Renal pelvis (tissue), 4 donors: ENCODE results near the gene IL6R. TPM values are rescaled to one million over a fixed set of nuclear protein-coding genes. Genes with fewer than 3 reads are reported as not detected.
A peak's percentile ranks its signal among the peaks of the same experiment; 100 is the strongest.
"Not testable (repeated sequence)": the region's sequence is repeated elsewhere in the genome, so short reads cannot be mapped to it uniquely, and the experiment has no call there.

Experiments used
- DNase-seq: peaks from one replicate; pipeline ENCODE4 v3.0.0-alpha.2; 2013
- polyA plus RNA-seq, 3 donors: library from polyadenylated mRNA; unstranded; fragments of 120-200 nt; gene quantifications; one replicate each; pipeline ENCODE4 v1.2.1, GENCODE V29; 2013; ENCODE audit not compliant: insufficient read length in 3 of 3

The IL6R gene
- polyA plus RNA-seq, 3 donors = 5.9 to 11.0 (median 6.4) TPM

DNA sequence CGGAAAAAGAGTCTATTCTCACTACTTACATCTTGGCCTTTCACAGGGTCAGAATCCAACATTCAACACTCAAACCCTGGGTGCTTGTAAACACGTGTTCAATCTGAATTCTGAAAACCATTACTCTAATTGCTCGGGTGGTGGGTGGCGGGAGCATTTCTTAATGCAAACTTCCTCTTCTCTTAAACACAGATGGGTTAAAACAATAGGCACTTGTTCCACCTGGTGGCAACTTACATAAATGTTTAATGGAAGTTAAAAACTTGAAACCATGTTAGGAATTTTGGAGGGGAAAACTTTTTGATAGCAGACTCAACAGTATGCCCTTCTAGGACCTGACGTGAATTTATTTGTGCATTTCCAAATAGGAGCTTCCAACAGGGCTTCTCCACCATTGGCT is 73.5 kb downstream of the IL6R start:
- DNase-seq = no peak

DNA sequence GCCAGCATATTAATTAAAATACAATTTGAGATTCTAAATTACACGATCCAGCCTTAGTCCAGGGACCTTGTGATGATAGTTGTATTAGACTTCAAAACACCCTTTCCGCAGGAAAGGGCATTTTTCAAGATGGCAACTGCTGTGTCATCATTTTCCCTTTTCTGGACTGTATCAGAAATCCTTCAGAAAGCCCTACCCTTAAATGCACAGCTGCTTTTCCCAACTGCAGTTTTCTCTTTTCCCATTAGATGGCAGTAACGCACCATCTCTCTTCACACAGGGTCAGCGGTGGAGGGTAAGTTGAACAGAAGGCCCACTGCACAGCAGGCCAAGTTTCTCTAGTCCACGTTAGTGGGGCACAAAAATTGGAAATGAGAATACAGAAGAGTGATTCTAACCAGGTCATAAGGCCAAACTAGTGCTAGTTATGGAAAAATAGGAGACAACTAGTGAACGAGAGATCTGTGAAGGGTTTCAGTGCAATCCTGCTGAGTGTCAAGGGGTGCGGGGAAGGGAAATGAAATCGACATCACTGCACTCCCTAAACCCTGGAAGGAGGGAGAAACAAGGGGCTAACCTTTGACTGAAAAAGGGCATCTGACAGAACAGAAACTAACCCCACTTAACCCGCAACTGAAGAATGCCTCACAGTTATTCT is 74.8 kb downstream of the IL6R start:
- DNase-seq = peak; percentile 87

DNA sequence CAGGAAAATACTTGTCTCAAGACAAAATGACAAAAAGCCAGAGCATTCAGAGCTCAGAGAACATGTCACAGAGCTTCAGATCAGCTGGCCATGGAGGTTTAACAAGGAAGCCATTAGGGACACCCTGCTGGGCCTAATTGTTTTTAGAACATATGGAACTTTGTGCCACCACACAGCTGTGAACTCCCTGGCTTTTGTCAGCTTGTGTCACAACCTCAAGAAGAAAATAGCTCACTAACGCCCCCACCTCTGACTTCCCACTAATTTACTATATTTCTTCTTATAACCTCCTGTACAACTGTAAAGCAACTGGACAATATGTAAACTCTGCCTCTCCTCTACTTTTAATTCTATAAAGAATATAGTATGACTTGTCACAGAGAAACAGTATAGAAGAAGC is 75.9 kb downstream of the IL6R start:
- DNase-seq = no peak

DNA sequence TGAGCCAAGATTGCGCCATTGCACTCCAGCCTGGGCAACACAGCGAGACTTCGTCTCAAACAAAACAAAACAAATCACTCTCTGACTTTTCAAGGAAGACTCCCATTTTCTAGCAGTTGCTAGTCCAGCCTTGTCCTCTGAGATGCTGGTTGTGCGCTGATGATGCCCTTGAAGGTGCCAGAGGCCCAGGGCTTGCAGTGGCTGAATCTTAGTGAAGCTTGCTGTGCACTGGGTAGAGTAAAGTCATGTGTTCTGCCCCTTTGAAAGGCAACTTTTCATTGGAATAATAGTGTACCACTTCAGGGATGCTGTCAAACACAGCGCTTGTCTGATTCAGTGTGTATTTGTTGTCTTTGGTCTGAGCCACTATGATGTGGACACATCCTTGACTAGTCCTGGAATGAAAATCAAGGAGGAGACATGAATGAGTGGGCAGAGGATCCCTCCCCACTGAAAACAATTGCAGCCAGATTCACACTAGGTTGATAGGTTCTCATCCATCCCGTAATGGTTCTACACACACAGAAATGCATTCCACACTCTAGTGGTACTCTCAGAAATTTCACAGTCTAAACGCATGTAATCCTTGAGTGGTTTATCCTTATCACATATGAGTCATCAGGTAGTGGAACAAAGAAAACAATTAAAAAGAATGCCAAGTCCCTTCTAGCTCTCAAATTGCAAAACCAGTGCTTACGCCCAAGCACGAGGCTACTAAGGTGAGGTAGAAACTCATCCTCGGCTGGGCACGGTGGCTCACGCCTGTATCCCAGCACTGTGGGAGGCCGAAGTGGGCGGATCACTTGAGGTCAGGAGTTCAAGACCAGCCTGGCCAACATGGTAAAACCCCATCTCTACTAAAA is 79.0 kb downstream of the IL6R start:
- no peak for DNase-seq

DNA sequence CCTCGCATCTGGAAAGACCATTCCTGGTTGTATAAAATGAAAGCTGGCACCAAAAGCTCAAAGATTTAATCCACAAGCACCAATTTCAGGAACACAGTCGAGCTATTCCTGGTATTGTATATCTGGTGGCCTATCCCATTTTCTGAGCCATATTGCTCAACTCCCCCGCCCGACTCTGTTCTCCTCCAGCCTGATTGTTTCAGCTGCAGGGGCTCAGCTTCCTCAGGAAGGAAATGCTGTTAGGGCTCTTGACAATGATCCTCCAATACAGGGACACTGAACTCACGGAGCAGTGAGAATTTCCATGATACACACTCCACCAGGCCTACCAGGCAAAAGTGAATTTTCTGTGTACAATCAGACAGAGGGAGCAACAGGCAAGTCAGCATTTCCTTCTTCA is 80.0 kb downstream of the IL6R start:
- DNase-seq = no peak

DNA sequence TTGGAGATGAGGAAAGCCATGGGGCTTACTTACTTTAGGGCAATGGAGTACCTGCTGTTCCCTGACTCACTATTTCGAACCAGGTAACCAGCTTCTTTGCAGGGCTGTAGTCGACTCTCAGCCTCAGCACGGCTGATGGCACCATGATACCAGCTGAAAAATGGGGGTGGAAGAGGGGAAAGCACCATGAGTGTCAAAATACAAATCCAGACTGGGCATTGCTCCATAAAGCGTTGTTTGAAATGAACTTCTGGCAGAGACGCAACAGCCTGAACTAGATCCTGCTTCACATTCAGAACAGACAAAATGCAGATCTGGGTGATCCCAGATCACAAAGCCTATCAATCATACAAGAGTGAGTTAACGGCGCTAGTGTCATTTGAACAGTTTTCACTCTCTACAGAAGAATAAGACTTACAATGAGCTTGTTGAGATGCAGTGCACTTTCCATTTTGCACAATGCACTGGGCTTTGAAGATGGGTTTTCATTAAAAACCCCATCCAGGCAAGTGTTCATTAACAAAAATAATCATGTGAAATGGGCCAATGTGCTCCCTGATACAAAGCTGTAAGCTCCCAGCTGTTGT is 80.9 kb downstream of the IL6R start:
- no peak for DNase-seq

DNA sequence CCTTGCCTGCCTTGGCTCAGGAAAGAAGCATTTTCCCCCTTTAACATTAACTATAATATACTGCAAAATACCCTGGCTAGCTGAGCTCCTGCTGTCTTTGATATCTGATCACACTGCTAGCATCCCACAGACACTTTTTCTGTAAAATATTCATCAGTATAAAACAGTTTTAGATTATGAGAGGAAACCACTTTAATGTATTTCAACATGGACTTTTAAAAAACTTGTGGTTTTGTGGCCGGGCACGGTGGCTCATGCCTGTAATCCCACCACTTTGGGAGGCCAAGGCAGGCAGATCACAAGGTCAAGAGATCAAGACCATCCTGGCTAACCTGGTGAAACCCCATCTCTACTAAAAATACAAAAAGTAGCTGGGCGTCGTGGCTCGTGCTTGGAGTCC is 81.6 kb downstream of the IL6R start:
- DNase-seq = not testable (repeated sequence)

DNA sequence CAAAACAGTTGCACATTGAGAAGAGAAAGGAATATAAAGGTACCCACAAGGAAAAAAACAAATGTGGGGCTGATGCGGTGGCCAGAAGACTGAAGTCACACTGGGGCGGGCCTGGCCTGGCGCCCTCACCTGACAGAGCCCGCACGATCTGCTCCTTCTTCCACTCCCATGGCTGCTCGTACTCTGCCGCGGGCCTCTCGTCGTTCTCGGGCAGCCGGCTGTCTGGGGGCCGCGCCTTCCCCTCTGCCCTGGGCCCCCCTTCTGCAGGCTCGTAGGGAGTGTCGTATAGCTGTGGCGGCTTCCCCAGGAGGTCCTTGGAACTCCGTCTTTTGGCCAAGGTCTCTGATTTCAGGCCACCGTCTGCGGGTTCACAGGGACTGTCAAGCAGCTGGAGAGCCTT is 83.8 kb downstream of the IL6R start:
- no peak for DNase-seq

DNA sequence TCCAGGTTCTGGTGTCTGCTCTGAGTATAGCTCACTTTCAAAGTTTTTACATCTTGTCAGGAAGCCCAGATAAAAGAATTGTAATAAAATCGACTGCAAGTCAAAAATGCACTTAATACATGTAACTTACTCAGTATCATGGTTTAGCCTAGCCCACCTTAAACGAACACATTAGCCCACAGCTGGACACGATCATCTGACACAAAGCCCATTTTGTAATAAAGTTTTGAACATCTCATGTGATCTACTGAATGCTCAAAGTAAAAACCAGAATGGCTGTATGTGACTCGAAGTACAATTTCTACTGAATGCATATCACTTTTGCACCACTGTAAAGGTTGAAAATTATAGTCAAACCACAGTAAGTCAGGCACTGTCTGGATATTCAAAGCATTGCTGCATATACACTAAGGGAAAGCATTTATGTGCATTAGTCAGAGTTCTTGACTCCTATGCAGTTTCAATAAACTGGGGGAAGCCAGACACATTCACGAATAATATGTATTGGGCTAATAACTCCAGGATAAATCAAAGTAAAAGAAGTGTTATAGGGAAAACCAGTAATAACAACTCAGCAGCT is 84.6 kb downstream of the IL6R start:
- DNase-seq = no peak

DNA sequence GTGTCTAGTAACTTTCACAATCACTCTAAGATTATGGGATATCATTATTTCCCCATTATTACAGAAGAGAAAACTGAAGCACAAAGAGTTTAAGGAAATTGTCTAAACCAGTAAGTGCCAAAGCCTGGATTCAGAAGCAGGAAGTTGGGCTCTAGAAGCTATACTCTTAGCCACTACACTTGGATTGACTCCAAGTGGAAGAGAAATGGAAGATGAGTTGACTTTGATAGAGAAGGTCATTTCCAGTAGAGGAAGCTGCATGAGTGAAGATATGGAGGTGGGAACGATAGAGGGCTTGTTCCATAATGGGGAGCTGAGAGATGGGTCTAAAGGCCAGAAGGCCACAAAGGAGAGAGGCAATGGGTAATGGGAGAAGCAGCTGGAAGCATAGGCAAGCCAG is 85.2 kb downstream of the IL6R start:
- DNase-seq = no peak

DNA sequence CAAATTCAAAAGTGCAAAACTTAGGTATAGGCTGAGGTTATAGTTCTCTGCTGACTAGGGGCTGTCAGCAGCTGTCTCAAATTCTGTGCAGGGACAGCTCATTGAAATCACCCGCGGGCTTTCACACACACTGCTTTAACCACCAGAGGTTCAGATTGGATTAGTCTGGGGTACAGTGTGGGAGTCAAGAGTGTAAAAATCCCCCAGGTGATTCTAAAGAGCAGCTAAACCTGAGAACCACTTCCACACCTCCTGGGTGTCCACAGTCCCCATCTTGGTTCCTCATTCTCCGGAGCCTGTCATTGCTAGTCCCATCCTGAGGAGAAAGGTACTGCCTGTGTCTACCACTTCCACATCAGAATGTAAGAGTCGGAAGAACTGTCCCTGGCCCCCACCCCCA is 87.0 kb downstream of the IL6R start:
- no peak for DNase-seq

DNA sequence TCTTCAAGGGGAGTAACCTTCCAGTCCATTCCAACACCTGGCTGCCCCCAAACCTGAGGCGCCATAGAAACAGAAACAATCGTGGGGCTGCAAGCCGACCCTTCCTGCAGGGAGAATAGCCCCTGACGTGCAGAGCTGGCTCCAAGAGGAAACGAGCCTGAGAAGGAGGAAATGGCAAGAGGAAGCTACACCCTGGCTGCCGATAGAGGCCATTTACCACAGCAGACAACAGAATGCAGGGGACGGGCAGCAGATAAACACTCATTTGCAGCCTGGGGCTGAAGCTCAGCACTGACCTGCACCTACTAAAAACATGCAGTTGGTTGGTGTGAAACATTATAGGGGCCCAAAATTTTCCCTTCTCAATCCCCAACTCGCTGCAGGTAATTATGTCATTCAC is 88.1 kb downstream of the IL6R start:
- no peak for DNase-seq

DNA sequence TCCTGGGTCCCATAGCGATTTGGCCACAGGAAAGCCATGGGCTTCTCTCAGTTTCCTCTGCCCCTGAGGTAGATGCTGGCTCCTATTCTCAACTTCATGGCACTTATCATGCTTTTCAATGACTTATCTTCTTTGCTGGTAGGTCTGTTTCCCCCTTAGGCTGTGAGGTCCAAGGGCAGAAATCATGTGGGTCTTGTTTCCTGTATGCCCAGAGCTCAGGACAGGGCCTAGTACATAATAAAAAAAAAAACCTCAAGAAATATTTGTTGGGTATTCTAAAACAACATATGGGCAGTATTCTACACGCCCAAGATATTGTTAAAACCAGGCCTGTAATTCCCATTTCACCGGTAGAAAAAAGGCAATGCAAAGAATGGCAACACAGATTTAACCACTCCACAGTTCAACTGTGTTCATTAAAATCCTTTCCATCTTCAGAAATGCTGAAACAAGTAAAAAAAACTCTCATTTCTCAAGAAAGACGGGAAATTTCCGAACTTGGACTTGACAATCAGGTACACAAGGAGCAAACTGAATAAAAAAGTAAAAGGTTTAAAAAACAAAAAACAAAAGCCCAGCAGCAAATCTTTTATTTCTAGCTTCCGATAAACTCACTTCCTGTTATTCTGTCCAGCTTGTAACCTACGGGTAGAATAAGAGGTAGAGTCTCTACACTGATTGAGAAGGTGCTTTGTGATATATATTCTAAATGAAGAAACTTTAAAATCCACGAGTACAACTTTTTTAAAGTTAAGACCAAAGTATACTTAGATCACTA is 90.5 kb downstream of the IL6R start:
- DNase-seq = no peak

DNA sequence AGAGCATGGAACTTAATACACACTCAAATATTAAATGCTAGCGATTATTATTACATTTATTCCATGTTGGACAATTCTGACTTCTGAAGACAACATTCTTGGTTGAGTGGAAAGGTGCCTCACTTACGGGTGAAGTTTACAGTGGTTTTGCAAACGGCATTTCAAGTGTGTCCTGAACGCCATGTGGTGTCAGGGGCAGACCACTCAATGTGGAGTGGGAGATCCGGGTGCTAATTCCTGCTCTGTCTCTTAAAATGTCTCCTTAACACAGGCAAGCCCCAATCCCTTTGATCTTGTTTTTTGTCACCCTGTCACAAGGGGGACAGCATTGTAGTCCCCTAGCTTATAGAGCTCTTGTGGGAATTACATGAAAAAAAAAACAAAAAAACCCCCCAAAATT is 91.2 kb downstream of the IL6R start:
- DNase-seq = no peak

DNA sequence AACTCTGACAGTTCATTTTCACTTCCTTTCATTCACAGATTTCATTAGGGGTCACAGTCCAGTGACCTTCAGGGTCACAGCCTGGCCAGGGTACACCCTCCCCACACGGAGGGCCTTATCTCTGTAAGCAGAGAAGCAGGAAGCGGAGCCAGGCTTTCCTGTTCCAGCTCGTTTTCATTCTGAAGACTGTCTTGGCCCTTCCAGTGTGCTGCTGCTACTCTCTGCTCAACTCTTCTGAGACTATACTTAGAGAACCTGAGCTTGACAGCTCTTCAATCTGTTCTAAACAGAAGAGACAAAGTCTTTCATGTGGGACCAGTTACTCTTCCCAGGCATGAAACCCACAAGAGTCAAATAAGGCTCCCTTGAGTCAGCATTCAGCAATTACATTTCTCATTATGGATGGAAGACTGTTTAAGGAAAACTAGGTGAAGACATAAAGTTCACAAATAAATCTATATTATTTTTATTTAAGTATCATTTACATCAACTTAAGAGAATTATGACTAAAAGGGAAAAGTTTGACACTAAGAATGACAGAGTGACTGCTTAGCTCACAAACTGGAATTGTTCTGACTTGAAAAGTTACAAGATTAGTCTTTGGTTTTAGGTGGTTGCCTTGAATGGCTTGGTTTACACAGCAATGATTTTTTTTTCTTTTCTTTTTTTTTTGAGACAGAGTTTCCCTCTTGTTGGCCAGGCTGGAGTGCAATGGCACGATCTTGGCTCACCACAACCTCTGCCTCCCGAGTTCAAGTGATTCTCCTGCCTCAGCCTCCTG is 92.1 kb downstream of the IL6R start:
- no peak for DNase-seq

DNA sequence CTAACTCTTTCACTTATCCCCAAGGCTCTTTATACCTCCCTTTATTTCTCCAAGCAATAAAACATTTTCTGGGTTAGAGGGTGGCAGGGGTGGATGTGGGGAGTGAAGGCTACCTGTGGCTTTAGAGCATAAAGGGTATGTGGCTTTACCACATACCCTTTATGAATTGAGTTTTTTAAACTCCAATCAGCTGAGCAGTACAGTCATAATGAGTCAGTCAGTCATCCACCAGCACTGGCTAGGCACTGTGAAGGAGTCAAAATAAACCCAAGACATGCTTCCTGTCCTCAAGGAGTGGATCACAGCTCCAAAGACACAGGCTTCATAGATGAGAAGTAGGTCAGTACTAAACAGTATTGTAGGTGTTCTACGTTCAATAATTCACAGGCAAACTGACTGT is 94.3 kb downstream of the IL6R start:
- no peak for DNase-seq

DNA sequence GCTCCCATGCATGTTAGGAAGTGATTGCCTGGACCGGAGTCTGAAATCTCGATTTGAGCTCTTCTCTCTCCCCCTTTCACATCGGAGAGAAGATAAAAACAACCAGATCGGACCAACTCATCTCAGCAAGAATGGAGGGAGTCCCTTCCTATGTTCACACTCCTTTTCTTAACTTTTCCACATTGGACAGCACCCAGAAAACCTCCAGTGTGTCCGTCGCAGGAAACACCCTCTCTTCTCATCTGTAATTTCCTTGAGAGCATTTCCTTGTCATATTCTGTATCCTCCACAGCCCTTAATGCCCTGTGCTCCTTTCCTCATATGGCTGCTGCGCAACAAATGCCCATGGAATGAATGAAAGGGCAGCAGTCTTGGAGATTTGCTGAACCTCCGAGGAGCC is 95.4 kb downstream of the IL6R start:
- no peak for DNase-seq

DNA sequence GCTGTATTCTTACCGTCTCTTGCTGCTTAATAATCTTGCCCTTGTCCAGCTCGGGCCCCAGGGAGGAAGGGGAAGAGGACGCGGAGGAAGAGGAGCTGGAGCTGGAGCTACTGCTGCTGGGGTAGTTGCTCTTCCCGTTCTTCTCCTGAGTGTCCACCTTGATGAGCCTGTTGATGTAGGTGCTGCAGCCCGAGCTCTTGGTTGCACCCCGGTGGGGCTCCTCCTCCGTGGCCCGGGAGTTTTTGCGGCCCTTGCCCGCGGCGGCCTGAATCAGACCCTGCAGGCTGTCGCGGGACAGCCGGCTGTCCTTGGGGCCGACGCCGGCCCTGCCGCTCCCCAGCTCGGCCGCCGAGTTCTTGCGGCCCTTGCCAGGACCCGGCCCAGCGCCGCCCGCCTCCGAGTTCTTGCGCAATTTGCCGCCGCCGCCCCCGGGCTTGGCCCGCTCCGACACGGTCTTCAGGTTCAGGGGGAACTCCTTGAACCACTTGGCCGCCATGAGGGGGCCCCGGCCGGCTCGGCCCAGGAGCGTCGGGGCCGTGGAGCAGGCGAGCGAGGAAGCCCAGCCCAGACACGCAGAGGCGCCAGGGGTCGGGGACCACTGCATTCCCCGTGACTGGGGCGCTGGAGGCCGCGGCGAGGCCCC is 96.4 kb downstream of the IL6R start:
- no peak for DNase-seq

DNA sequence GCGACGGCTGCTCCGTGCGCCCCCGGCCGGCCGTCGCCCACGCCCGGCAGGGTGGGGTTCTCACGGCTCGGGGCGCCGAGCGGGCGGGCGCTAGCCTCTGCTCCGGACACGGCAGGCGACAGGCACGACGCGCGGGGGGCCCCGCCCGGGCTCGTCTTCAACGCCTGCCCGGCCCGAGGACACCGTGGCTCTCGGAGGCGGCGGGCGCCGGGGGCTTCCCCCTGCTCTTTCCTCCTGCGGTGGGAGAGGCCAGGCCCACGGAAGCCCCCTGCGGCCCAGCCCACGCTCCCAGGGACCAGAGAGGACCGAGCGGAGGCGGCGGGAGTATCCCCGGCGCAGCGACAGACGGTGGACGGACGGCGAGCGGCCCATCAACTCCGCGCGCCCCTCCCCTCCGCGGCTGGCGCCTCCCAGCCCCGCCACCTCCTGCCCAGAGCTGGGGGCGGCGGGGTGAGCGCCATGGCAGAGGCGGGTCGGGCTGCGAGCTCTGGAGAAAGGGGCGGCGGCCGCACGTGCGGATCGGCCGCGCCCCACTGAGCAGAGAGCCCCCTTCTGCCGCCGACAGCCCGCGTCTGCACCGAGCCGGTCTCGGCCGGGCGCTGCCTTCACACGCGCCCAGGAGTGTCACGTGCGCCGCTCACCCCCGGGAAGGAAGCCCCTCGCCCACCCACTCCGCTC is 97.1 kb downstream of the IL6R start, which contains the start of the genes SHE and TDRD10:
SHE (minus strand) TSS at position 347 of the 678 bp plus-strand sequence. CDS start 386 bp downstream, outside the sequence.
TDRD10 (plus strand) TSS at position 154 of the 678 bp plus-strand sequence. CDS start 4,685 bp downstream, outside the sequence.
- DNase-seq = no peak

DNA sequence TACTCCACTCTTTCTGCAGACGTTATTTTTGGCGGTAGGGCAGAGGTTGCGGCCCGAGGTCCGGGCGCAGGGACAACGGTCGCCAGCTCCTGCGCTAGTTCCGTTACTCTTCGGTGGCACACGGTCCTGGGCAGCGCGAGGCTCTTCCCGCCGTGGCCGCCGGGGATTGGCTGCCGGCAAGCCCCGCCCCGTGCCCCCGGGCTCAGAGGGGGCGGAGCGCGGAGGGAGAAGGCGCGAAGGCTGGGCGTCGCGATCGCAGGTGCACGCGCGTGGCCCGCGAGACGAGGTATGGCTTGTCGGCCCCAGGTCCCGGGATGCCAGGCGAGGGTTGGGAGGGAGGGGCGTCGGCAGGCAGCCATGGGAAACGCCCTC is 97.6 kb downstream of the IL6R start:
- no peak for DNase-seq
